ENCODE measurements around the gene SLK.

DNA sequence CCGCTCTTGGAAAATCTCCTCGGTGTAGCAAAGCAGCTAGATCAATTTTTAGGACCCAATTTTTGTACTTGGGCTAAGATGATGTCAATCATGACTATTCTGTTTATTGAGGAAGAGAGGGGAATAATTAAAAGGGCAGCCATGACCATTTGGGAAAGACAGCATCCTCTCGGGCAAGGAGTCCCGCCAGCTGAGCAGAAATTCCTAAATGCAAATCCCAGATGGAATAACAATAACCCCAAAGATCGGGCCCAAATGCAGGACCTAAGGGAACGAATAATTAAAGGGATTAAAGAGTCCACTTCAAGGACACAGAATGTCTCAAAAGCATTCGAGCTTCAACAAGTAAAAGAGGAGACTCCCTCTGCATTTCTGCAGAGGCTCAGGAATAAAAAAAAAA is 100.0 kb downstream of the SLK start:
- TF ChIP-seq CTCF (conservative IDR thresholded peaks at IDR 0.05 in 1 of 2, IDR thresholded peaks at IDR 0.05 in 1 of 2; ENCODE audit: extremely low read depth in 1 of 2, insufficient read depth in 1 of 2, low read depth in 1 of 2, low read length in 2 of 2) = no peak
- no peak for TF ChIP-seq EZH2 (IDR thresholded peaks at IDR 0.05; ENCODE audit: borderline replicate concordance, low read length)
